ENCODE data around the gene NLGN3. TPM values are rescaled to one million over a fixed set of nuclear protein-coding genes. Genes with fewer than 3 reads are reported as not detected.

The NLGN3 gene
- total and polyA plus RNA-seq, 9 donors, result 2.1 to 10.9 (median 5.2) TPM

- intact Hi-C loops (cut with DNase I), result no loop called here
- Histone ChIP-seq H3K4me3 (peak overlapping the region; percentile 56), H3K9me3 (no peaks in the 10 kb centered on the region), H3K27me3 (no peaks in the 10 kb centered on the region), H3K36me3 (no peaks in the 10 kb centered on the region), H3K4me1 (ENCODE audit: insufficient read depth) (peaks cover 4% of the 10 kb centered on the region), H3K27ac (peak overlapping the region; percentile 46 to 84)
- 27 to 39% (median 33%) methylated on average over 9 of the region's 9 CpGs for WGBS, 3 donors
- no peak for DNase-seq
- TF ChIP-seq POLR2A (IDR thresholded peaks at IDR 0.05) (no peak), EP300 (IDR thresholded peaks at IDR 0.05) (no peak)
- TF ChIP-seq, protein P1, sequence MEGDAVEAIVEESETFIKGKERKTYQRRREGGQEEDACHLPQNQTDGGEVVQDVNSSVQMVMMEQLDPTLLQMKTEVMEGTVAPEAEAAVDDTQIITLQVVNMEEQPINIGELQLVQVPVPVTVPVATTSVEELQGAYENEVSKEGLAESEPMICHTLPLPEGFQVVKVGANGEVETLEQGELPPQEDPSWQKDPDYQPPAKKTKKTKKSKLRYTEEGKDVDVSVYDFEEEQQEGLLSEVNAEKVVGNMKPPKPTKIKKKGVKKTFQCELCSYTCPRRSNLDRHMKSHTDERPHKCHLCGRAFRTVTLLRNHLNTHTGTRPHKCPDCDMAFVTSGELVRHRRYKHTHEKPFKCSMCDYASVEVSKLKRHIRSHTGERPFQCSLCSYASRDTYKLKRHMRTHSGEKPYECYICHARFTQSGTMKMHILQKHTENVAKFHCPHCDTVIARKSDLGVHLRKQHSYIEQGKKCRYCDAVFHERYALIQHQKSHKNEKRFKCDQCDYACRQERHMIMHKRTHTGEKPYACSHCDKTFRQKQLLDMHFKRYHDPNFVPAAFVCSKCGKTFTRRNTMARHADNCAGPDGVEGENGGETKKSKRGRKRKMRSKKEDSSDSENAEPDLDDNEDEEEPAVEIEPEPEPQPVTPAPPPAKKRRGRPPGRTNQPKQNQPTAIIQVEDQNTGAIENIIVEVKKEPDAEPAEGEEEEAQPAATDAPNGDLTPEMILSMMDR (IDR thresholded peaks at IDR 0.05), result no peak
Observed at GRCh38 chrX:71096760-71097032, 47.9 kb upstream of the NLGN3 start.

DNA sequence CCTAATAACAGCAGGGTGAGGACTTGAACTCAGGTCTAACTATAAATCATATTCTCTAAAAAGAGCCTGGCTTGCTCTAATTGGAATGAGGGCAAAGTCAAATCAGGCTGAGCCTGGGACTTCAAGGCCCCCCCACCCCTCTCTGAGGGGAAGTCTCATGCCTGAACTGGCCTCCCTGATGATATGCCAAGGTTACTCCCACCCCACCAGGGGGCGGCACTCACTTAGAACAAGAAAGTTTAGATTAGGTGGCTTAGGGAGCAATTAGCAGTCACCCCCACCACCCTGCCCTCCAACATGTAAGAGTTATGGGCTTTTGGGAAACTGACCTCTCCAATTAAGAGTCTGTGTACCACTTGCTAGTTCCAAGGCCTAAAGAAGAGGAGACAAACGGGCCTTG lies 46.3 kb upstream of the NLGN3 start:
- intact Hi-C loops (cut with DNase I), result no loop called here
- peak; percentile 47 to 73 (median 58) for DNase-seq

DNA sequence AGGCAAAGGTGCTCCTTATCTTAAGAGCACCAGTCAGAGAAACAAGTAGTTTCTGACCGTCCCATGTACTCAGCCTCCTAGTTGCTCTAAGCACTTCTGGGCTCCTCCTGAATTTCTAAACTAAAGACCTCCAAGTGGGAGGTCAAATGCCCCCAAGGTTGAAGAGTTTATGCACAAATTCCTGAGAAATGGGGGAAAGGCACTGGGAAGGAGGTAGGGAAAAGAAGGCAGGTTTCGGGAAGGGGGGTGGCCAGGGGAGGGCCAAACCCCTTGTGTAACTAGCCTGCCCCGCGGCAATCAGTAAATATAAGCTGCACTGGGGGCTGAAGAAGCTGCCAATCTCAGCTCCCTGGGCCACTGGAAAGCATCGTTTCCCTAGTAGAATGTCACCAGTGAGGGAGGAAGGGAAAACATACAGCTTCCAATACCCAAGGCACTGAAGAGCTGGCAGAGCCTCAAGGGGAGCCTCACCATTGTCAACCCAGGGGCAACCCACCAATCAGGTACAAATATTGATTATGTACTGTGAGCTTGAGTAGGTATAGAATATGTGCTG lies 45.6 kb upstream of the NLGN3 start:
- no peak overlapping the region for H3K27ac ChIP-seq
- no peak for DNase-seq
- H3K27me3 ChIP-seq, result no peaks in the 10 kb centered on the region
- peaks cover 4% of the 10 kb centered on the region for H3K4me1 ChIP-seq (ENCODE audit: insufficient read depth)
- no peak for TF ChIP-seq POLR2A (IDR thresholded peaks at IDR 0.05)
- TF ChIP-seq EP300 (IDR thresholded peaks at IDR 0.05), result no peak
- TF ChIP-seq, protein P1 (IDR thresholded peaks at IDR 0.05), result no peak
- no peaks in the 10 kb centered on the region for H3K36me3 ChIP-seq
- no peak overlapping the region for H3K4me3 ChIP-seq
- intact Hi-C loops (cut with DNase I), result no loop called here
- 37 to 60% (median 53%) methylated on average over 5 of the region's 5 CpGs for WGBS, 3 donors
- no peaks in the 10 kb centered on the region for H3K9me3 ChIP-seq

More for the DNA sequence above, 46.3 kb upstream of the NLGN3 start:
- Histone ChIP-seq H3K9me3 (no peaks in the 10 kb centered on the region), H3K36me3 (no peaks in the 10 kb centered on the region), H3K27me3 (no peaks in the 10 kb centered on the region), H3K27ac (no peak overlapping the region), H3K4me3 (no peak overlapping the region), H3K4me1 (ENCODE audit: insufficient read depth) (peaks cover 4% of the 10 kb centered on the region)
- TF ChIP-seq EP300 (IDR thresholded peaks at IDR 0.05), result no peak
- TF ChIP-seq, protein P1 (IDR thresholded peaks at IDR 0.05), result peak in 2 of 3 donors; percentile 30 to 39
- 16 to 21% (median 18%) methylated on average over 2 of the region's 2 CpGs for WGBS, 3 donors

DNA sequence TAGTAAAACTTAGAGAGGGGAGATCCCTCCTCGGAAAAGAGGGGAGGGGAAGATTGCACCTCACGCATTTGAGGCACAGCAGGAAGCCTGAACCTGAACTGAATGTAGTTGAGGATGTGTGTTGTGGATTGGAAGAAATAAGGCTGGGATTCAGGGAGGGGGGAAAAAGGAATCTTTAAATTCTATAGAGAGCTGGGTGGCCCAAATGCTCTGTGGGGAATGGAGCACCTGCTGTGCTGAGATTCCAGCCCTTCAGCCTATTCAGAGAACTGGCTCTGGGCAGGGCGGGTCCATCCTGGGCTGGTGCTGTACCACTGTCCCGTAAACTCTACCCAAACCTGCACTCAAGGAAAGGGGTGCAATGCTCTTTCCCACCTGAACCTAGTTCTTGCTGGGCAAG lies 44.9 kb upstream of the NLGN3 start:
- intact Hi-C loops (cut with DNase I), result no loop called here
- H3K27ac ChIP-seq, result no peak overlapping the region
- H3K36me3 ChIP-seq, result no peaks in the 10 kb centered on the region
- 63 to 72% (median 70%) methylated on average over 4 of the region's 4 CpGs for WGBS, 3 donors
- H3K4me1 ChIP-seq (ENCODE audit: insufficient read depth), result peaks cover 4% of the 10 kb centered on the region
- no peak overlapping the region for H3K4me3 ChIP-seq
- TF ChIP-seq EP300 (IDR thresholded peaks at IDR 0.05) (no peak), POLR2A (IDR thresholded peaks at IDR 0.05) (no peak)
- TF ChIP-seq, protein P1 (IDR thresholded peaks at IDR 0.05), result no peak
- no peaks in the 10 kb centered on the region for H3K9me3 ChIP-seq
- no peak for DNase-seq
- no peaks in the 10 kb centered on the region for H3K27me3 ChIP-seq
